LoVo (cell line): Measurements from ENCODE around the gene RGCC.
"Not testable (repeated sequence)": the region's sequence is repeated elsewhere in the genome, so short reads cannot be mapped to it uniquely, and the experiment has no call there.

Experiments
- DNase-seq: peaks from one replicate; pipeline ENCODE4 v3.0.0-alpha.2; 2016; ENCODE audit warnings: low spot score

The RGCC gene

GRCh38 chr13:41456768-41457588, at the start of gene RGCC:
RGCC (plus strand) TSS chr13:41457550; CDS start chr13:41457708, 158 bp downstream.
- peak; percentile 65 for DNase-seq

GRCh38 chr13:41408121-41408520, 49.2 kb upstream of the RGCC start:
- no peak for DNase-seq

- no peak for DNase-seq
Measured at GRCh38 chr13:41408746-41409145, 48.6 kb upstream of the RGCC start.

GRCh38 chr13:41409611-41410010, 47.7 kb upstream of the RGCC start:
- DNase-seq, result no peak

- DNase-seq, result no peak
Measured at GRCh38 chr13:41411060-41411459, 46.3 kb upstream of the RGCC start.

GRCh38 chr13:41411522-41411921, 45.8 kb upstream of the RGCC start:
- peak; percentile 16 for DNase-seq

- no peak for DNase-seq
Measured at GRCh38 chr13:41413872-41414271, 43.5 kb upstream of the RGCC start.

GRCh38 chr13:41416276-41416675, 41.1 kb upstream of the RGCC start:
- DNase-seq, result no peak

- no peak for DNase-seq
Measured at GRCh38 chr13:41418027-41418426, 39.3 kb upstream of the RGCC start.

GRCh38 chr13:41418731-41419130, 38.6 kb upstream of the RGCC start:
- no peak for DNase-seq

- no peak for DNase-seq
Measured at GRCh38 chr13:41419206-41419605, 38.1 kb upstream of the RGCC start.

- DNase-seq, result no peak
Measured at GRCh38 chr13:41420146-41420545, 37.2 kb upstream of the RGCC start.

GRCh38 chr13:41421330-41421729, 36.0 kb upstream of the RGCC start:
- DNase-seq, result not testable (repeated sequence)

- not testable (repeated sequence) for DNase-seq
Measured at GRCh38 chr13:41421983-41422382, 35.4 kb upstream of the RGCC start.

- DNase-seq, result not testable (repeated sequence)
Measured at GRCh38 chr13:41423259-41423658, 34.1 kb upstream of the RGCC start.

- DNase-seq, result not testable (repeated sequence)
Measured at GRCh38 chr13:41424675-41425074, 32.7 kb upstream of the RGCC start.

GRCh38 chr13:41426047-41426446, 31.3 kb upstream of the RGCC start:
- DNase-seq, result no peak

GRCh38 chr13:41427666-41428065, 29.7 kb upstream of the RGCC start:
- no peak for DNase-seq

GRCh38 chr13:41428155-41428554, 29.2 kb upstream of the RGCC start:
- no peak for DNase-seq

GRCh38 chr13:41434030-41434429, 23.3 kb upstream of the RGCC start:
- DNase-seq, result not testable (repeated sequence)

GRCh38 chr13:41434831-41435520, 22.4 kb upstream of the RGCC start:
- no peak for DNase-seq

GRCh38 chr13:41443969-41444368, 13.4 kb upstream of the RGCC start:
- no peak for DNase-seq

GRCh38 chr13:41452462-41452861, 4.9 kb upstream of the RGCC start:
- DNase-seq, result no peak
